H54 (cell line): ENCODE data around the gene HIKESHI.
"Not testable (repeated sequence)": the region's sequence is repeated elsewhere in the genome, so short reads cannot be mapped to it uniquely, and the experiment has no call there.

ENCODE experiments used
- DNase-seq: peaks from one replicate; pipeline ENCODE4 v3.0.0; 2011; ENCODE audit warnings: low spot score, mixed read lengths; ENCODE audit not compliant: insufficient read length
- FAIRE-seq: peaks from 3 replicates; lab custom pipeline; 2011; peaks lifted over from hg19 to GRCh38; lab: Jason Lieb, UNC
- POLR2A ChIP-seq: IDR thresholded peaks from 2 replicates; pipeline ENCODE4 v1.6.1; 2011; ENCODE audit warnings: low read depth, mild to moderate bottlenecking, low read length

HIKESHI gene

DNA sequence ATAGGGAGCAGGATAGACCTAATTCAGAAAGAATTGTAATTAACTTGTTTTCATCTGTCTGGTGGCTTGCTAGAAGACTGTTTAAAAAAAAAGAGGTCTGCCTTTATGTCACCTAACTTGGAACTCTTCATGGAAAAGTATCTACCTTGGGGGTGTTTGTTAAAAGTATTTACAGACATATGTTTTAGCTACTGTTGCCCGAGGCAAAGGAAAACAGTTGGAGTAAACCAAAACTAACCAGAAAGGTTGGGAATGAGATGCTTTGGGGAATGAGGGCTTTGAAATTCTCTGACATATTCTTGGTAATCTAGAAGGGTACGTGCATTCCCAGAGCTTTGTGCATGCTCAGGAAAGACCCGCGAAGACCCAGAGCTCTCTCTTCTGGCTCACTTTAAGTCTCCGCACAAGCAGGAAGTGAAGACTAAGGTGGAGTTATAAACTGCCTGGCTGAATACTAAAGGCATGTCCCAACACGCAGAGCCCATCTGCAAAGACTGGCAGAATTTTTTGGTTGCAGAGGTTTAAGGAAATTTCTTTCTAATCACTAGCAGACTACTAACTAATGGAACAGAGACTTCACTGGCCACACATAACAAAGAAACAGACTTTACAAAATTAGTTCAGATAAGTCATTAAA lies 33.2 kb downstream of the HIKESHI start:
- no peak for DNase-seq
- FAIRE-seq: peak; percentile 27
- TF ChIP-seq POLR2A: no peak

DNA sequence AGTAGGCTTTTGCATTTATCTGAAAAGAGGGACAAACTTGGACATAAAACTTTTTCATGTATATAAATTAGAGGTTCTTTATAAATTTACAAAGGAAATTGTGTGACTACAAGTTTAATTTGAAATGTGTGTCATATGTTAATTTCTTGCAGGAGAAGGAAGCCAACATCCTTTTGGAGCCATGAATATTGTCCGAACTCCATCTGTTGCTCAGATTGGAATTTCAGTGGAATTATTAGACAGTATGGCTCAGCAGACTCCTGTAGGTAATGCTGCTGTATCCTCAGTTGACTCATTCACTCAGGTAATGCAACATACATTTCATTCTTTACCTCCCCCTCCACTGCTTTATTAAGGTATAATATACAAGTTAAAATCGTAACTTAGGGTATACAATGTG lies 35.2 kb downstream of the HIKESHI start:
- DNase-seq: no peak
- TF ChIP-seq POLR2A: no peak
- no peak for FAIRE-seq

DNA sequence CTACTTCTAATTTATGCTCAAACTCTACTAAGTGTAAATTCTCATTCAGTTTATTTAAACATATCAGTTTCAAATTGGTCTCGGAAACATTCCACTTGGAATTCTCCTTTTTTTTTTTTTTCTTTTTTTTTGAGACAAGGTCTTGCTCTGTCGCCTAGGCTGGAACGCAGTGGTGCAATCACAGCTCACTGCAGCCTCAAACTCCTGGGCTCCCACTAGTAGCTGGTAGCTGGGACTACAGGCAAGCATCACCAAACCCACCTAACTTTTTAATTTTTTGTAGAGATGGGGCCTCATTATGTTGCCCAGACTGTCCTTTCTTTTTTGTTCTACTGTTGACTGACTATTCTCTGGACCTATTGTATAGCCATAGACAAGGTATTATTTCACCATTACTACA lies 39.3 kb downstream of the HIKESHI start:
- DNase-seq (no peak), FAIRE-seq (peak; percentile 27)
- no peak for TF ChIP-seq POLR2A

DNA sequence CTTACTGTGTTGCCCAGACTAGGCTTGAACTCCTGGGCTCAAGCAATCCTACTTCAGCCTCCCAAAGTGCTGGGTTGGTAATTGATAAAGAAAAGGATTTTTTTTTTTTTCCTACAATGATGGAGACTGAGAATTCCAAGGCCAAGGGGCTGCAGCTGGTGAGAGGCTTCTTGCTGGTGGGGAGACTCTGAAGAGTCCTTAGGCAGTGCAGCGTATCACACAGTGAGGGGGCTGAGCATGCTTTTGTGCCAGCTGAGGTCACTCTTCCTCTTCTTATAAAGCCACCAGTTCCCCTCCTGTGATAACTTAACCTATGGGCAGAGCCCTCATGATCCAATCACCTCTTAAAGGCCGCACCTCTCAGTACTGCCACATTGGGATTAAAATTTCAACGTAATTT lies 44.5 kb downstream of the HIKESHI start:
- FAIRE-seq (no peak), DNase-seq (no peak)
- no peak for TF ChIP-seq POLR2A

DNA sequence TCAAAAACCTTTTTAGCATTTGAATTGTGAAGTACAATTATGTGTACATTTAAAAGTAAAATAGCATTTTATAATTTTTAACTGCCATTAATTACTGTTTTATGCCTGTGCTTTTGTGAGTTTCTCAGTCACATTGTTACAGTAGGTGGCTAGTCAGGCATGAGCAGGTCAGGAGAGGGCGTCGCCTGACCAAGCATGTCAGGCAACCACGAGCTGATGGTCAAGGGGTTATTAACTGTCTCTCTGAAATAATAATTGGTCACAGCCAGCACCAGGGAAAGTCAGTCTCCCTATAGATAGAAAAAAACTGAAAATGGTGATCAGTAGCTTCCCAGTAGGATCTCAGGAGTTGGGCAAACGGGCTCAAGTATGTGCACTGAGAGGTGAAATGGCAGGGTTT lies 53.2 kb downstream of the HIKESHI start:
- no peak for DNase-seq

DNA sequence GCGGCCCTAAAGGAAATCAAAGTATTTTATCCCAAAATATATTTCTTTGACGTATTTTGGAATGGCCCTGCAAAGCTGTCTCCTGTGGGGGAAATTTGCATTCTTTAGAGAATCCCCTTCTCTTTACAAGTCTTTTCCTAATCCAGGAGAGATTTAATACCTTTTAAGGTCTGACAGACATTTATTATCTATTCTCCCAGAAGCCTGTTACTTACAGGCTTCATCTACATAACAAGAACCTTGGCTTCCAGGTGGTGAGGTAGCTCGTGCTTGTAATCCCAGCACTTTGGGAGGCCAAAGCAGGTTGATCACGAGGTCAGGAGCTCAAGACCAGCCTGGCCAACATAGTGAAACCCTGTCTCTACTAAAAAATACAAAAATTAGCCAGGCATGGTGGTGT lies 55.4 kb downstream of the HIKESHI start:
- not testable (repeated sequence) for FAIRE-seq, DNase-seq

More for the DNA sequence above, 53.2 kb downstream of the HIKESHI start:
- no peak for FAIRE-seq
- no peak for TF ChIP-seq POLR2A

DNA sequence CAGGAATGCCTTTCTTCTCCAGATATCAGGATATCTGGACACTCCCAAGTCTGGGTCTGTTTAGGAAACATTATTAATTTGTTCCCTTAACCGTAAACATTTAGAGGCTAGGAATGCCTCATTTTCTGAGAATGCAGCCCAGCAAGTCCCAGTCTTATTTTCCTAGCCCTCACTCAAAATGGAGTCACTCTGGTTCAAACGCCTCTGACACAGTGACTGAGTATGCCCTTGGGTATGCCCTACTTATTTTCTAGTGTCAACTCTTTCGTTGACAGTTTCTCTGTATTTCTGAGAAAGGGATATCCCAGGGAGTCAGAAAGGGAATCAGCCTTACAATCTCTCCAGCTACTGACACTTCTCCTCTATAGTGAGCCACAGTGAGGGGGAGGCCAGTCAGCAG lies 56.7 kb downstream of the HIKESHI start:
- TF ChIP-seq POLR2A: no peak
- DNase-seq (no peak), FAIRE-seq (no peak)

DNA sequence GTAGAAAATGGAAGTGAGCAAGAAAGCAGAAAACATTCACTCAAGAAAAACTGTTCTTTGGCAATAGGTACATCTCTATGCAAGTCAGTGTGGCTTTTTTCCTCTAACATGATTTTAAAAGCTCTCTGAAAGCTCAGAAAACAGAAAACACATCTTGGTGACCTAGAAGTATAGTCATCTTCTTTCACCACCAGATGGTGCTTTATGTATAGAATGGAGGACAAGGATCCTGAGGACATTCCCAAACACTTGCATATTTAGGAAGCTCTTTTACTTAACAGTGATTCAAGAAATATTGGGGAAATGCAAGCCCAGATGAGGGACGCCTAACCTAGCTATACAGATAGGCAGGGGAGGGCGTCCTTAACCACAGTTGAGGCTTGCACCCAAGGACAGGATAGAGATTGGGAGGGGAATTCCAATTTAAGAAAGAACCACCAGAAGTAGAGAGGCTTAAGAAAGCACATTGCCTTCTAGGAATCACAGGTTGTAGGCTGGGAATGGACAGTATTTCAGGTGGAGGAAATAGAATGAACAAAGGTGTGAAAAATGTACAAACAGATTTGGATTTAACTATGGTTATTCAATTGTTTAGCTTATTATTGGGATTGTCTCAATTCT lies 58.8 kb downstream of the HIKESHI start:
- DNase-seq: peak; percentile 12
- peak; percentile 92 for FAIRE-seq
- no peak for TF ChIP-seq POLR2A

DNA sequence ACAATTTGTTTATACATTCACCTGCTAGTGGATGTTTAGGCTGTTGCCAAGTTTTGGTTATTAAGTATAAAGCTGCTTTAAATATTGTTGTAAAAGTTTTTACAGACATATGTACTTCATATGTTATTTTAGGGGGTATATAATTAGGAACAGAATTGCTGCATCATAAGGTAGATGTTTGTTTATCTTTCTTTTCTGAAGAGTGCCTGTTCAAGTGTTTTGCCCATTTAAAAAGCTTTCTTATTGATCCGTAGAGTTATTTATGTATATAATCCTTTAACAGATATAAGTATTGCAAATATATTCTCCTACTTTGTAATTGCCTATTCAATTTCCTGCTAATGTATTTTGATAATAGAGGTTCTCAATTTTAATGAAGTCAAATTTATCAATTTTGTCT lies 61.4 kb downstream of the HIKESHI start:
- FAIRE-seq (no peak), DNase-seq (no peak)
- TF ChIP-seq POLR2A: no peak

DNA sequence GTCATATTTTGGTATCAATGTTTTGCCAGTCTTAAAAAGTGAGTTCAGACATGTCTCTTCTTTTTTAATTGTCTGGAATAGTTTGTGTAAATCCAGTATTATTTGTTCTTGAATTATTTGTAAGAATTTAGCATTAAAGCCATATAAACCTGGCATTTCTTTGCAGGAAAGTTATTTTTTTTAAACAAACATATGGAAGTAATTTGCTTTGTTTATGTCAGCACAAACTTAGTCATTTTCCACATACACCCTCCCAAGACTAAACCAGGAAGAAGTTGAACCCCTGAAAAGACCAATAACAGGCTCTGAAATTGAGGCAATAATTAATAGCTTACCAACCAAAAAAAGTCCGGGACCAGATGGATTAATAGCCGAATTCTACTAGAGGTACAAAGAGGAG lies 63.5 kb downstream of the HIKESHI start:
- DNase-seq (no peak), FAIRE-seq (no peak)
- no peak for TF ChIP-seq POLR2A

DNA sequence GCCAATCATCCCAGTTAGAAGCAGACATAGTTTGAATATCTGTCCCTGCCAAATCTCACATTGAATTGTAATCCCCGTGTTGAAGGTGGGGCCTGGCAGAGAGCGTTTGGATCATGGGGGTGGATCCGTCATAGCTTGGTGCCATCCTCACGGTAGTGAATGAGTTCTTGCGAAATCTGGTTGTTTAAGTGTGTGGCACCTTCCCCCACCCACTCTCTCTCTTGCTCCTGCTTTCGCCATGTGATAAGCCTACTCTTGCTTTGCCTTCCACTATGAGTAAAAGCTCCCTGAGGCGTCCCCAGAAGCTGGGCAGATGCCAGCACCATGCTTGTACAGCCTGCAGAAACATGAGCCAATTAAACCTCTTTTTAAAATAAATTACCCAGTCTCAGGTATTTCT lies 67.6 kb downstream of the HIKESHI start:
- TF ChIP-seq POLR2A: no peak
- FAIRE-seq (no peak), DNase-seq (no peak)

DNA sequence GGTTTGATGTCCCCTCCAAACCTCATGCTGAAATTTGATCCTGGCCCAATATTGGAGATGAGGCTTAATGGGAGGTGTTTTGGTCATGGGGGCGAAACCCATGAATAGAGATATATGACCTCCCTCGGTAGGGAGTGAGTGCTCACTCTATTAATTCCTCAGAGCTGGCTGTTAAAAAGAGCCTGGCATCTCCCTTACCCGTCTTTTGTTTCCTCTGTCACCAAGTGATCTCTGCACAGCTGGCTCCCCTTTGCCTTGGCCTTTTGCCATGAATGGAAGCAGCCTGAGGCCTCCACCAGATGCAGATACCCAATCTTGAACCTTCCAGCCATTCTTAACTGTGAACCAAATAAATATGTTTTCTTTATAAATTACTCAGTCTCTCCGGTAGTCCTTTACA lies 68.1 kb downstream of the HIKESHI start:
- FAIRE-seq (no peak), DNase-seq (no peak)
- no peak for TF ChIP-seq POLR2A

DNA sequence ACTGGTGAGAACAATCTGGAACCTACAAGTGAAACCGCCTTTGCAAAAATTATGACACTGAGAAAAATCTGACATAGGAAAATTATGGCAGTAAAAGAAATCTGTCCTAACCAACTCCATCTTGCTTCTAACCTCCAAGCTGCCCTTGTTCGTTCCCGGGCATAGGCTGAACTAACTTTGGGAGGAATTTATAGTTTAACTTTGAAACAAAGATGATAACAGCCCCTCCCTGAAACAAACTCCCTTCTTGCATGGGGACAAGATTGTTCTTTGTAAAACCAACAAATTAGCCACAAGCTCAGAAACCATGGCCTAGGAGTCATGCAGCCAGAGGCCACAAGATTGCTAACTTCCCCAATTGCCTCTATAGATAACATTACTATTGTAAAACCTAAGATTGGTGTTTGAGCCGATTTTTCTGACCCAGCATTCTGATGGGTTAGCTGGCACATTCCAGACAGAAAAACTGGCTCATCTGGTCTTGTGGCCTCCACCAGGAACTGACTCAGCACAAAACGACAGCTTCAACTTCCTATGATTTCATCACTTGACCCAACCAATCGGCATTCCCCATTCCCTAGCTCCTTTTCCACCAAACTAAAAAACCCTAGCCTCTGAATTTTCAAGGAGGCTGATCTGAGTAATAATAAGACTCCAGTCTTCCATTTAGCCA lies 69.0 kb downstream of the HIKESHI start:
- FAIRE-seq (peak; percentile 71), DNase-seq (no peak)
- TF ChIP-seq POLR2A: no peak

DNA sequence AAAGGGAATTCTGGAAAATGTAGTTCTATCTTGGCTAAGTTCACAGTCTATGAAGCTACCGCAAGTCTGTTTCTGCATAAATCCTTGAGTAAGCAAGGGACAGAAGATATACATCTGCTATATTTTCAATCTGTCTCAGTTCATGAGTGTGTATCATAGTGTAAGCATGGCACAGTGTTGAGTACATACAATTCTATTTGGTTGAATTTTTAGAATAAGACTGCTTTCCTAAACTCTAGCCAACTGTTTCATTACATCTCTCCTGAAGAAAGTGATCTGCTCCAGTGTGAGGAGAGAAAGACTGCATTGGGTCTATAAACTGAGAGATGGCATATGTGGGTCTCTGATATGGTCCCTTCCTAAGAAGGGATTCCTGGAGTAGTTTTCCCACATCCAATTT lies 70.0 kb downstream of the HIKESHI start:
- no peak for TF ChIP-seq POLR2A
- FAIRE-seq: no peak
- DNase-seq: no peak

DNA sequence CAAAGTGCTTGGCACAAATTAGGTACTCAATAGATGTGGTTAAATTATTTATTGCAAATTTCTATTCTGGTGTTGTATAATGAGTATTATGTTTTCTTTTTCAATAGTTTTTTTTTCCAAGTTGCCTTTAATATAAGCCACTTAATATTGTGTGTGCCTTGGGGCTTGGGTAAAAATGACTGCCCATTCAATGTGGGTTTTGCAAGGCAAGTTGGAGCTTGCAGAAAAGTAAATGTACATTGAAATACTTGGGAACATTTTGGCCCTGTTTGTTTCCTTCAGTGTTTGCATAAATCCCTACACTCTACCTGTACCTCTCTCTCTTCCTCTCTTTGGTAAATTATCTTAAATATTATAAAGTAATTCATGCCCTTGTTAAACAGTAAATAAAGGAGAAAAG lies 70.5 kb downstream of the HIKESHI start:
- no peak for TF ChIP-seq POLR2A
- no peak for FAIRE-seq
- no peak for DNase-seq
